Vagina (tissue), 2 donors: Measurements from ENCODE around the gene AK9. TPM values are rescaled to one million over a fixed set of nuclear protein-coding genes. Genes with fewer than 3 reads are reported as not detected.
A peak's percentile ranks its signal among the peaks of the same experiment; 100 is the strongest.

Experiments used
- DNase-seq, 2 donors: peaks; one replicate each; pipeline ENCODE4 v3.0.0-alpha.2; 2017; ENCODE audit errors: extremely low spot score in 2 of 2
- H3K27ac ChIP-seq: fragments of 200-600 bp; sonication (generic); one replicate; pipeline ENCODE4 v1.5.1; 2019
- H3K27me3 ChIP-seq: fragments of 200-600 bp; sonication (generic); one replicate; pipeline ENCODE4 v1.5.1; 2019
- H3K36me3 ChIP-seq, 2 donors: fragments of 200-600 bp; sonication (generic); one replicate each; pipeline ENCODE4 v1.5.1; 2017 to 2019
- H3K4me1 ChIP-seq: fragments of 200-600 bp; sonication (generic); one replicate; pipeline ENCODE4 v1.5.1; 2019
- H3K4me3 ChIP-seq, 2 donors: fragments of 200-600 bp; sonication (generic); 1 replicate in 1 of 2; 2 replicates in 1 of 2; pipeline ENCODE4 v1.5.1; 2016 to 2019
- H3K9me3 ChIP-seq: fragments of 200-600 bp; sonication (generic); one replicate; pipeline ENCODE4 v1.5.1; 2019
- CTCF ChIP-seq, 3 experiments: fragments of 450-650 bp in 2 of 3; fragments of 200-600 bp in 1 of 3; sonication (generic) in 1 of 3; IDR thresholded peaks; one replicate each; pipeline ENCODE4 v1.5.1; 2017 to 2019; ENCODE audit warnings: antibody characterized with exemption in 3 of 3, mild to moderate bottlenecking in 2 of 3, moderate library complexity in 2 of 3
- POLR2A ChIP-seq, 2 donors: fragments of 450-650 bp; IDR thresholded peaks; one replicate each; pipeline ENCODE4 v1.6.1; 2017; ENCODE audit warnings: antibody characterized with exemption in 2 of 2, mild to moderate bottlenecking in 2 of 2, moderate library complexity in 2 of 2
- POLR2AphosphoS5 ChIP-seq, 2 donors: sonication (generic); formaldehyde crosslinking; IDR thresholded peaks; one replicate each; pipeline ENCODE4 v1.9.0; 2017; ENCODE audit warnings: antibody characterized with exemption in 2 of 2, mild to moderate bottlenecking in 2 of 2, low read depth in 1 of 2; ENCODE audit not compliant: insufficient read depth in 1 of 2
- intact Hi-C: fragments of 100-400 bp; cut with DNase I; formaldehyde crosslinking; loops from one replicate; pipeline ENCODE4 v1.15.1; 2023
- total RNA-seq: library from RNA; depleted of rRNA; stranded (reverse); fragments of >200 nt; gene quantifications from one replicate; pipeline ENCODE4 v1.2.3, GENCODE V29; 2016

AK9 gene
- total RNA-seq, 1 donor from 2014 or later = 8.1 TPM

- Histone ChIP-seq H3K9me3 (no peaks in the 10 kb centered on the region), H3K36me3 (peaks cover 0 to 47% of the 10 kb centered on the region in 2 donors), H3K27ac (no peak overlapping the region), H3K4me3 (no peak overlapping the region), H3K27me3 (no peaks in the 10 kb centered on the region), H3K4me1 (peaks cover 11% of the 10 kb centered on the region)
- intact Hi-C loops = no loop called here
- DNase-seq = peak; percentile 81 to 85
- TF ChIP-seq POLR2A (IDR thresholded peaks at IDR 0.05) (no peak), CTCF (IDR thresholded peaks at IDR 0.05) (no peak), POLR2AphosphoS5 (IDR thresholded peaks at IDR 0.05; ENCODE audit: insufficient read depth in 1 of 2, low read depth in 1 of 2) (no peak)
Measured at GRCh38 chr6:109447878-109448555, 243.0 kb downstream of the AK9 start.

GRCh38 chr6:109447087-109447486 is 243.9 kb downstream of the AK9 start:
- Histone ChIP-seq H3K4me1 (peaks cover 16% of the 10 kb centered on the region), H3K27me3 (no peaks in the 10 kb centered on the region), H3K36me3 (peaks cover 0 to 45% of the 10 kb centered on the region in 2 donors), H3K4me3 (no peak overlapping the region), H3K9me3 (no peaks in the 10 kb centered on the region), H3K27ac (no peak overlapping the region)
- DNase-seq = no peak
- TF ChIP-seq POLR2AphosphoS5 (IDR thresholded peaks at IDR 0.05; ENCODE audit: insufficient read depth in 1 of 2, low read depth in 1 of 2) = no peak
- no peak for TF ChIP-seq CTCF (IDR thresholded peaks at IDR 0.05)
- TF ChIP-seq POLR2A (IDR thresholded peaks at IDR 0.05) = no peak
- intact Hi-C loops = no loop called here

GRCh38 chr6:109446541-109446940 is 244.5 kb downstream of the AK9 start:
- peaks cover 18% of the 10 kb centered on the region for H3K4me1 ChIP-seq
- no peak overlapping the region for H3K4me3 ChIP-seq
- no peak for DNase-seq
- TF ChIP-seq POLR2A (IDR thresholded peaks at IDR 0.05) (no peak), POLR2AphosphoS5 (IDR thresholded peaks at IDR 0.05; ENCODE audit: insufficient read depth in 1 of 2, low read depth in 1 of 2) (no peak)
- peaks cover 0 to 39% of the 10 kb centered on the region in 2 donors for H3K36me3 ChIP-seq
- no peaks in the 10 kb centered on the region for H3K9me3 ChIP-seq
- no peaks in the 10 kb centered on the region for H3K27me3 ChIP-seq
- intact Hi-C loops = no loop called here
- H3K27ac ChIP-seq = no peak overlapping the region

GRCh38 chr6:109446072-109446471 is 244.9 kb downstream of the AK9 start:
- peaks cover 23% of the 10 kb centered on the region for H3K4me1 ChIP-seq
- intact Hi-C loops = no loop called here
- H3K4me3 ChIP-seq = no peak overlapping the region
- no peaks in the 10 kb centered on the region for H3K27me3 ChIP-seq
- no peak for DNase-seq
- TF ChIP-seq POLR2A (IDR thresholded peaks at IDR 0.05) = no peak
- no peak for TF ChIP-seq CTCF (IDR thresholded peaks at IDR 0.05)
- no peak for TF ChIP-seq POLR2AphosphoS5 (IDR thresholded peaks at IDR 0.05; ENCODE audit: insufficient read depth in 1 of 2, low read depth in 1 of 2)
- H3K9me3 ChIP-seq = no peaks in the 10 kb centered on the region
- H3K27ac ChIP-seq = no peak overlapping the region
- peaks cover 0 to 37% of the 10 kb centered on the region in 2 donors for H3K36me3 ChIP-seq

GRCh38 chr6:109445382-109445781 is 245.6 kb downstream of the AK9 start:
- intact Hi-C loops = no loop called here
- Histone ChIP-seq H3K4me3 (no peak overlapping the region), H3K27ac (no peak overlapping the region), H3K36me3 (peaks cover 0 to 37% of the 10 kb centered on the region in 2 donors), H3K27me3 (no peaks in the 10 kb centered on the region), H3K4me1 (peaks cover 23% of the 10 kb centered on the region), H3K9me3 (no peaks in the 10 kb centered on the region)
- TF ChIP-seq POLR2AphosphoS5 (IDR thresholded peaks at IDR 0.05; ENCODE audit: insufficient read depth in 1 of 2, low read depth in 1 of 2) = no peak
- no peak for TF ChIP-seq CTCF (IDR thresholded peaks at IDR 0.05)
- no peak for TF ChIP-seq POLR2A (IDR thresholded peaks at IDR 0.05)
- DNase-seq = peak in 1 of 2 donors; percentile 83
